ENCODE data around the gene SNRPA.

The SNRPA gene

GRCh38 chr19:40813182-40813581 lies 62.2 kb downstream of the SNRPA start:
- Histone ChIP-seq H3K27ac (ENCODE audit: low read depth, low read length) (no peak overlapping the region), H4K20me1 (ENCODE audit: low read depth, low read length) (no peaks in the 10 kb centered on the region), H3K4me3 (ENCODE audit: insufficient read depth, low read length, poor library complexity, severe bottlenecking) (no peak overlapping the region), H3F3A (ENCODE audit: insufficient read depth) (no peaks in the 10 kb centered on the region), H3K9ac (ENCODE audit: low read length) (no peak overlapping the region), H3K4me2 (ENCODE audit: low read depth, low read length, poor library complexity, severe bottlenecking) (no peak overlapping the region), H3K27me3 (ENCODE audit: low read length) (no peaks in the 10 kb centered on the region), H3K79me2 (ENCODE audit: insufficient read depth, low read length) (no peaks in the 10 kb centered on the region), H3K9me3 (ENCODE audit: insufficient read depth, low read length) (no peaks in the 10 kb centered on the region), H2AFZ (ENCODE audit: low read depth, low read length, severe bottlenecking) (no peak overlapping the region), H3K9me2 (replicated peaks; ENCODE audit: insufficient read depth, low read length) (no peaks in the 10 kb centered on the region), H3K36me3 (ENCODE audit: low read length) (no peaks in the 10 kb centered on the region)
- TF ChIP-seq EZH2phosphoT487 (conservative IDR thresholded peaks at IDR 0.05; ENCODE audit: low read length), result no peak
